Neural cell (in vitro differentiated cells): ENCODE data around the gene TTC9B. TPM values are rescaled to one million over a fixed set of nuclear protein-coding genes. Genes with fewer than 3 reads are reported as not detected.

Experiments
- H2AFZ ChIP-seq: fragments of 200-600, 300-800 bp; sonication (generic), shearing (Covaris generic); 2 replicates; pipeline ENCODE4 v1.6.0; 2014; ENCODE audit warnings: low read depth, mild to moderate bottlenecking, antibody characterized with exemption, low read length, moderate library complexity
- H3F3A ChIP-seq: fragments of 200-600 bp; shearing (Covaris generic); 2 replicates; pipeline ENCODE4 v1.6.1; 2016; ENCODE audit warnings: mild to moderate bottlenecking, moderate library complexity, mixed read lengths, antibody characterized with exemption, low read length; ENCODE audit not compliant: insufficient read depth, poor library complexity, severe bottlenecking
- H3K27ac ChIP-seq: fragments of 200-600, 300-800 bp; sonication (generic), shearing (Covaris generic); 2 replicates; pipeline ENCODE4 v1.5.1; 2014; ENCODE audit warnings: mild to moderate bottlenecking, low read length, moderate library complexity
- H3K27me3 ChIP-seq: fragments of 300-800, 200-600 bp; sonication (generic), shearing (Covaris generic); 2 replicates; pipeline ENCODE4 v1.6.0; 2014; ENCODE audit warnings: mild to moderate bottlenecking, low read depth, low read length, moderate library complexity; ENCODE audit not compliant: insufficient read depth
- H3K36me3 ChIP-seq: fragments of 300-800, 200-600 bp; sonication (generic), shearing (Covaris generic); 2 replicates; pipeline ENCODE4 v1.5.1; 2014; ENCODE audit warnings: mild to moderate bottlenecking, antibody characterized with exemption, low read length, moderate library complexity; ENCODE audit not compliant: insufficient read depth
- H3K4me2 ChIP-seq: fragments of 300-800, 200-600 bp; sonication (generic), shearing (Covaris generic); 2 replicates; pipeline ENCODE4 v1.6.0; 2014; ENCODE audit warnings: mild to moderate bottlenecking, low read length
- H3K4me3 ChIP-seq: fragments of 300-800, 200-600 bp; sonication (generic), shearing (Covaris generic); 2 replicates; pipeline ENCODE4 v1.5.1; 2014; ENCODE audit warnings: mild to moderate bottlenecking, low read length, moderate library complexity
- H3K79me2 ChIP-seq: fragments of 200-600 bp; shearing (Covaris generic); replicated peaks from 2 replicates; pipeline ENCODE4 v1.6.0; 2014; ENCODE audit warnings: mild to moderate bottlenecking, low read length, moderate library complexity; ENCODE audit not compliant: insufficient read depth
- H3K9ac ChIP-seq: fragments of 300-800, 200-600 bp; sonication (generic), shearing (Covaris generic); 2 replicates; pipeline ENCODE4 v1.6.1; 2016; ENCODE audit warnings: mild to moderate bottlenecking, low read length, mixed read lengths
- H3K9me2 ChIP-seq: fragments of 200-600 bp; shearing (Covaris generic); 2 replicates; pipeline ENCODE4 v1.6.1; 2016; ENCODE audit warnings: mild to moderate bottlenecking, low read length, mixed read lengths; ENCODE audit not compliant: insufficient read depth
- H3K9me3 ChIP-seq: fragments of 200-600, 300-800 bp; sonication (generic), shearing (Covaris generic); 2 replicates; pipeline ENCODE4 v1.6.1; 2016; ENCODE audit warnings: mild to moderate bottlenecking, mixed run types, low read length, moderate library complexity, mixed read lengths
- H4K20me1 ChIP-seq: fragments of 200-600 bp; shearing (Covaris generic); 2 replicates; pipeline ENCODE4 v1.6.1; 2016; ENCODE audit warnings: mild to moderate bottlenecking, mixed run types; ENCODE audit not compliant: insufficient read depth
- CTCF ChIP-seq: fragments of 450-650 bp; IDR thresholded peaks from 2 replicates; pipeline ENCODE4 v1.5.1; 2014; ENCODE audit warnings: antibody characterized with exemption, mild to moderate bottlenecking, moderate library complexity; ENCODE audit not compliant: poor library complexity, severe bottlenecking
- EP300 ChIP-seq: fragments of 450-650 bp; conservative IDR thresholded peaks from 2 replicates; pipeline ENCODE4 v1.6.1; 2014; ENCODE audit warnings: antibody characterized with exemption, mild to moderate bottlenecking, moderate library complexity; ENCODE audit not compliant: poor library complexity, severe bottlenecking
- EZH2 ChIP-seq: fragments of 200-600, 300-800 bp; shearing (Covaris generic), sonication (generic); IDR thresholded peaks from 2 replicates; pipeline ENCODE4 v1.6.1; 2014; ENCODE audit warnings: antibody characterized with exemption, low read length, borderline replicate concordance, mild to moderate bottlenecking; ENCODE audit not compliant: insufficient read depth, poor library complexity, severe bottlenecking
- MXI1 ChIP-seq: fragments of 450-650 bp; conservative IDR thresholded peaks from 2 replicates; pipeline ENCODE4 v1.6.1; 2014; ENCODE audit warnings: antibody characterized with exemption, mild to moderate bottlenecking; ENCODE audit not compliant: poor library complexity, severe bottlenecking
- POLR2AphosphoS5 ChIP-seq: IDR thresholded peaks from 2 replicates; pipeline ENCODE4 v1.6.1; 2012
- RAD21 ChIP-seq: fragments of 450-650 bp; conservative IDR thresholded peaks from 2 replicates; pipeline ENCODE4 v1.6.1; 2014; ENCODE audit warnings: antibody characterized with exemption, mild to moderate bottlenecking, moderate library complexity
- REST ChIP-seq: IDR thresholded peaks from 2 replicates; pipeline ENCODE4 v1.6.1; 2012; ENCODE audit warnings: borderline replicate concordance
- SMC3 ChIP-seq: fragments of 450-650 bp; conservative IDR thresholded peaks from 2 replicates; pipeline ENCODE4 v1.6.1; 2014; ENCODE audit warnings: antibody characterized with exemption, mild to moderate bottlenecking, moderate library complexity; ENCODE audit not compliant: poor library complexity
- TAF1 ChIP-seq: IDR thresholded peaks from 2 replicates; pipeline ENCODE4 v1.6.1; 2012; ENCODE audit warnings: low read depth
- polyA plus RNA-seq: library from polyadenylated mRNA; depleted of rRNA; stranded (reverse); fragments of >200 nt; gene quantifications from 2 replicates; pipeline ENCODE4 v1.2.3, GENCODE V29; 2014

The TTC9B gene
- polyA plus RNA-seq, 1 donor from 2014 or later: 111 TPM

GRCh38 chr19:40231544-40232424 lies 13.6 kb upstream of the TTC9B start:
- no peak overlapping the region for H3K27ac ChIP-seq
- H3K27me3 ChIP-seq: no peaks in the 10 kb centered on the region
- H3K4me2 ChIP-seq: no peak overlapping the region
- no peaks in the 10 kb centered on the region for H3F3A ChIP-seq
- no peaks in the 10 kb centered on the region for H3K36me3 ChIP-seq
- no peaks in the 10 kb centered on the region for H3K9me3 ChIP-seq
- no peaks in the 10 kb centered on the region for H3K9me2 ChIP-seq
- H3K9ac ChIP-seq: no peak overlapping the region
- no peak overlapping the region for H3K4me3 ChIP-seq
- H4K20me1 ChIP-seq: no peaks in the 10 kb centered on the region
- no peaks in the 10 kb centered on the region for H3K79me2 ChIP-seq
- no peak overlapping the region for H2AFZ ChIP-seq
- TF ChIP-seq POLR2AphosphoS5 (no peak), SMC3 (no peak), MXI1 (no peak), EZH2 (no peak), REST (no peak), TAF1 (no peak), EP300 (no peak), RAD21 (no peak)

GRCh38 chr19:40231057-40231456 lies 12.9 kb upstream of the TTC9B start:
- Histone ChIP-seq H3F3A (no peaks in the 10 kb centered on the region), H3K4me3 (no peak overlapping the region), H4K20me1 (no peaks in the 10 kb centered on the region), H3K4me2 (no peak overlapping the region), H3K36me3 (no peaks in the 10 kb centered on the region), H2AFZ (no peak overlapping the region), H3K9ac (no peak overlapping the region), H3K9me3 (no peaks in the 10 kb centered on the region), H3K79me2 (no peaks in the 10 kb centered on the region), H3K27ac (no peak overlapping the region), H3K27me3 (peaks cover 5% of the 10 kb centered on the region), H3K9me2 (no peaks in the 10 kb centered on the region)
- TF ChIP-seq RAD21: no peak
- TF ChIP-seq EP300: no peak
- no peak for TF ChIP-seq MXI1
- TF ChIP-seq REST: no peak
- TF ChIP-seq SMC3: no peak
- TF ChIP-seq EZH2: no peak
- TF ChIP-seq CTCF: no peak
- no peak for TF ChIP-seq POLR2AphosphoS5
- TF ChIP-seq TAF1: no peak
